ENCODE measurements around the gene SPRY4.
A peak's percentile ranks its signal among the peaks of the same experiment; 100 is the strongest.

DNA sequence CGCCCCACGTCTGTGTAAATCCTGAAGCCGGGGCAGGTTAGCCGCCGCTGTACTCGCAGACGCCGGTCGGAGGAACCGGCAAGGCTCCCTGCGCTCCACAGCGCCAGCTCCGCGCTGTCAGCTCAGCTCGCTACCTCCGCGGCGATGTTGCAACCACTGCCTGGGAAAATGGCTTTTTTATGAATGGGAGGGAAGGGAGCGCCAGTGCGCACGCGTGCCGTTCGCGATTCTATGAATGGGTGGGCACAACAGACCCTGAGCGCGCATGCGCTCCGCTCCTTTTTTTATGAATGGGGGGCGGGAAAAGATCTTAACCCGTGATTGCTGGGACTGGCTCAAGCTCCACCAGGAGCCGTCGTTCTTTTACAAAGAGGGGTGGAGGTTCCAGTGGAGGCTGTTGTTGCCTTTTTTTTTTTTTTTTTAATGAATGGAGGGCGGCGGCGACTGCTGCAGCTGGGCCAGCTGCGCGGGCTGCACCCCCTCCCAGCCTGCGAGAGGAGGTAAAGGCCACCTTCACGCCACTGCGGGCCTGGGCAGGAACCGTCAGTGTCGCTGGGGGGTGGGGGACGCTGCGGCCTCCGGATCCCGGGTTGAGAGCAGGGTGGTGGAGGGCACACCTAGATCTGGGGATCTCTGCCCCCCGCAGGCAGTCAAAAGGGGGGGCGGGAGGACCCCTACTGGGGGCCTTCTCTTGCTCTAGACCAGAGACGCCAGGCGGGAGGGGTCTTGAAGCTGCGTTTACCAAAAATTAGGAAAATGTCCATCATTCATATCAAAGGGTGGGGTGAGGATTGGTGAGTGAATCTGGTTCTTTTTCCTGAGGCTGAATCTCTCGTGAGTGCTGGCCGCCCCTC, at the start of gene SPRY4:
- TF ChIP-seq POLR2A (IDR thresholded peaks at IDR 0.05; ENCODE audit: low read depth, low read length), result peak; percentile 83
- TF ChIP-seq POLR2AphosphoS5 (IDR thresholded peaks at IDR 0.05; ENCODE audit: low read depth, low read length), result peak; percentile 77
- TF ChIP-seq TAF1 (IDR thresholded peaks at IDR 0.05; ENCODE audit: borderline replicate concordance, low read depth, low read length), result peak; percentile 43; the same call in 1 of the 2 replicates

Measured in GM12892 (cell line).